ENCODE data around the gene TAS2R39. TPM values are rescaled to one million over a fixed set of nuclear protein-coding genes. Genes with fewer than 3 reads are reported as not detected.

TAS2R39 gene
- total RNA-seq, 1 experiment from 2014 or later = not detected

DNA sequence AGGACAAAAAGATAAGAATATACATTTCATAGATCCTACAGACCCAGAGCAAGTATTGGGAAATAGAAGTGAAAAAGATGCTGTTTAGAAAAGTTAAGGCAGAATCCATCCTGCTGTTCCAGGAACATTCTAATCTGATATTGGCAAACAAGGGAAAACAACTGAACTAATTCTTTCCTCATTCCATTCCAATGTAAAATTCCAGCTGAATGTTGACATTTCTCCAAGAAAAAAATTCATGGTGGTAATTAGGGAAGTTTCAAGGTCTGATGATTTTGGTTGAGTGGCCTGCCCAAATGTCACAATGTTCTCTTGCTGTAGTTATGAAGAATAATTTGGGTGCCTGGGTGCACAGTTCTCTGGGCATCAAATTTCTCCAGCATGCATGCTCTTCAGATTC is 36.1 kb upstream of the TAS2R39 start:
- Histone ChIP-seq H2BK5ac (ENCODE audit: insufficient read length, low read length) (no peak overlapping the region), H3K4me2 (ENCODE audit: insufficient read depth, insufficient read length, low read length) (no peak overlapping the region), H2BK15ac (ENCODE audit: low read depth, low read length) (no peak overlapping the region), H3K23ac (ENCODE audit: insufficient read length, low read depth, low read length) (no peak overlapping the region), H3K9me3 (ENCODE audit: control insufficient read depth, low read depth, low read length) (no peaks in the 10 kb centered on the region), H3K4me1 (ENCODE audit: insufficient read depth, low read length) (no peaks in the 10 kb centered on the region), H3K27me3 (ENCODE audit: insufficient read depth, low read length) (no peaks in the 10 kb centered on the region), H2AK5ac (ENCODE audit: insufficient read length, low read length) (no peak overlapping the region), H3K23me2 (ENCODE audit: insufficient read length, low read depth, low read length, poor library complexity, severe bottlenecking) (no peaks in the 10 kb centered on the region), H2AFZ (ENCODE audit: low read length) (no peak overlapping the region), H3K56ac (ENCODE audit: insufficient read length, low read depth, low read length) (no peak overlapping the region), H3T11ph (ENCODE audit: low read length) (no peak overlapping the region), H2BK120ac (ENCODE audit: low read depth, low read length, poor library complexity, severe bottlenecking) (no peak overlapping the region), H3K79me2 (ENCODE audit: insufficient read depth, low read length) (no peaks in the 10 kb centered on the region), H3K9ac (ENCODE audit: extremely low read depth, insufficient read length, low read length) (no peak overlapping the region), H3K18ac (ENCODE audit: insufficient read length, low read depth, low read length) (no peak overlapping the region), H3K79me1 (ENCODE audit: insufficient read depth, low read depth, low read length, poor library complexity, severe bottlenecking) (no peaks in the 10 kb centered on the region), H4K20me1 (ENCODE audit: control insufficient read depth, insufficient read depth, insufficient read length) (no peaks in the 10 kb centered on the region), H4K5ac (ENCODE audit: insufficient read length, low read depth, low read length) (no peak overlapping the region), H3K27ac (ENCODE audit: insufficient read length, low read depth, low read length) (no peak overlapping the region), H2BK12ac (ENCODE audit: insufficient read length, low read depth, low read length) (no peak overlapping the region), H4K8ac (replicated peaks; ENCODE audit: insufficient read length, low read depth, low read length) (no peak overlapping the region), H2BK20ac (ENCODE audit: low read depth, low read length, poor library complexity, severe bottlenecking) (no peak overlapping the region), H3K14ac (ENCODE audit: insufficient read depth, low read length) (no peak overlapping the region), H4K91ac (ENCODE audit: insufficient read length, low read depth, low read length) (no peak overlapping the region), H3K4ac (ENCODE audit: low read depth, low read length) (no peak overlapping the region)
- H3K4me1 Mint-ChIP-seq = no peaks in the 10 kb centered on the region
- DNase-seq = no peak
- H3K9me3 Mint-ChIP-seq = peaks cover 3 to 11% of the 10 kb centered on the region in 2 experiments; a peak in 4 of 5 replicates
- TF ChIP-seq, protein P1, sequence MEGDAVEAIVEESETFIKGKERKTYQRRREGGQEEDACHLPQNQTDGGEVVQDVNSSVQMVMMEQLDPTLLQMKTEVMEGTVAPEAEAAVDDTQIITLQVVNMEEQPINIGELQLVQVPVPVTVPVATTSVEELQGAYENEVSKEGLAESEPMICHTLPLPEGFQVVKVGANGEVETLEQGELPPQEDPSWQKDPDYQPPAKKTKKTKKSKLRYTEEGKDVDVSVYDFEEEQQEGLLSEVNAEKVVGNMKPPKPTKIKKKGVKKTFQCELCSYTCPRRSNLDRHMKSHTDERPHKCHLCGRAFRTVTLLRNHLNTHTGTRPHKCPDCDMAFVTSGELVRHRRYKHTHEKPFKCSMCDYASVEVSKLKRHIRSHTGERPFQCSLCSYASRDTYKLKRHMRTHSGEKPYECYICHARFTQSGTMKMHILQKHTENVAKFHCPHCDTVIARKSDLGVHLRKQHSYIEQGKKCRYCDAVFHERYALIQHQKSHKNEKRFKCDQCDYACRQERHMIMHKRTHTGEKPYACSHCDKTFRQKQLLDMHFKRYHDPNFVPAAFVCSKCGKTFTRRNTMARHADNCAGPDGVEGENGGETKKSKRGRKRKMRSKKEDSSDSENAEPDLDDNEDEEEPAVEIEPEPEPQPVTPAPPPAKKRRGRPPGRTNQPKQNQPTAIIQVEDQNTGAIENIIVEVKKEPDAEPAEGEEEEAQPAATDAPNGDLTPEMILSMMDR (conservative IDR thresholded peaks at IDR 0.05) = no peak
- no peak overlapping the region for H3K27ac Mint-ChIP-seq
- peaks cover 3% of the 10 kb centered on the region; the same call in 1 of the 2 replicates for H3K27me3 Mint-ChIP-seq (ENCODE audit: low read depth)
- H3K4me3 Mint-ChIP-seq = no peak overlapping the region
- H3K36me3 Mint-ChIP-seq (ENCODE audit: insufficient read depth in 1 of 3, low read depth in 3 of 3) = 0 out of 7 replicates have a peak, but pooled peaks cover 0 to 1% (median 0%) of the 10 kb centered on the region in 3 experiments

Measured in H9 (cell line).